Measurements from ENCODE around the gene ZNF775. TPM values are rescaled to one million over a fixed set of nuclear protein-coding genes. Genes with fewer than 3 reads are reported as not detected.
A peak's percentile ranks its signal among the peaks of the same experiment; 100 is the strongest.

Gene ZNF775
- total RNA-seq, 1 donor from 2014 or later = 8.0 TPM

- intact Hi-C loops (cut with micrococcal nuclease) = no loop called here
- no peak for ATAC-seq (ENCODE audit: low read depth)
- H3K27ac Mint-ChIP-seq = no peak overlapping the region
- ChIA-PET POLR2A (interaction anchor here (1.5 to 1.6 kb wide), 2 partner anchors 40 to 64 kb away, joined by 4 to 5 read pairs; no protein-coding TSS in a partner anchor), CTCF (interaction anchor here (1.6 to 2.4 kb wide), 4 partner anchors 11 to 65 kb away, joined by 5 to 13 read pairs (median 10); a partner anchor contains a TSS)
- DNase-seq = peak; percentile 8
- no peaks in the 10 kb centered on the region for H3K36me3 Mint-ChIP-seq (ENCODE audit: low read depth)
- H3K4me3 Mint-ChIP-seq = no peak overlapping the region
- TF ChIP-seq CTCF (IDR thresholded peaks at IDR 0.05) = no peak
- no peaks in the 10 kb centered on the region for H3K9me3 Mint-ChIP-seq
- peaks cover 7% of the 10 kb centered on the region for H3K4me1 Mint-ChIP-seq
- H3K27me3 Mint-ChIP-seq = peaks cover 7% of the 10 kb centered on the region
These were observed 41.1 kb downstream of the ZNF775 start for GRCh38 chr7:150420242-150420641.

- peaks cover 7% of the 10 kb centered on the region for H3K4me1 Mint-ChIP-seq
- H3K27ac Mint-ChIP-seq = peak overlapping the region; percentile 19
- peak; percentile 98 for ATAC-seq (ENCODE audit: low read depth)
- peak; percentile 94 for TF ChIP-seq CTCF (IDR thresholded peaks at IDR 0.05)
- peak; percentile 69 for DNase-seq
- ChIA-PET CTCF (interaction anchor here (1.0 to 2.6 kb wide), 6 partner anchors 11 to 135 kb away, joined by 3 to 24 read pairs (median 5); a partner anchor contains a TSS), POLR2A (interaction anchor here (0.6 to 1.6 kb wide), 3 partner anchors 41 to 66 kb away, joined by 3 to 5 read pairs (median 4); no protein-coding TSS in a partner anchor)
- H3K36me3 Mint-ChIP-seq (ENCODE audit: low read depth) = no peaks in the 10 kb centered on the region
- peaks cover 7% of the 10 kb centered on the region for H3K27me3 Mint-ChIP-seq
- intact Hi-C loops (cut with micrococcal nuclease) = loop anchor here (1.0 kb wide), 5 partner anchors 16 to 135 kb away; partner anchors contain the start of genes ACTR3C, LRRC61 and ZNF775
- H3K4me3 Mint-ChIP-seq = peak overlapping the region; percentile 47
- H3K9me3 Mint-ChIP-seq = no peaks in the 10 kb centered on the region
These were observed 42.0 kb downstream of the ZNF775 start for GRCh38 chr7:150420987-150421674.

DNA sequence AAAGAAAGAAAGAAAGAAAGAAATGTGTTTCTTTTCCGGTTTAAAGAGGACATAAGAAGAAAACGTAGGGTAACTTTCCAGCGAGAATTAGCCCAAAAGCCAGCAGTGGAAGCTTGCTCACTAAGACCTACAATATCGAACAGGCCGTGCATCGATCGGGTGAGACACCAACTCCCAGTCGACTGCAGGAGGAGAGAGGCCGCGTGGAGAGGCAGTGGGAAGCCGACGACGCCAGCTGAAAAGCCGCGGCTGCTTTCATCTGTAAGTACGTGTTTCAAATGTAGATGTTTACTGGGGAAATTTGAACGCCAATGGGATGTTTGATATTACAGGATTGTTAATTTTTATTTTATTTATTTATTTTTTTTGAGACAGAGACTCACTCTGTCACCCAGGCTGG lies 42.7 kb downstream of the ZNF775 start:
- no peaks in the 10 kb centered on the region for H3K36me3 Mint-ChIP-seq (ENCODE audit: low read depth)
- no peak overlapping the region for H3K27ac Mint-ChIP-seq
- POLR2A ChIA-PET = interaction anchor here (0.6 to 1.4 kb wide), 2 partner anchors 44 to 67 kb away, joined by 3 to 4 read pairs; no protein-coding TSS in a partner anchor
- no peaks in the 10 kb centered on the region for H3K9me3 Mint-ChIP-seq
- ATAC-seq (ENCODE audit: low read depth) (no peak), DNase-seq (no peak)
- CTCF ChIA-PET = interaction anchor here (1.0 to 2.6 kb wide), 6 partner anchors 11 to 136 kb away, joined by 3 to 24 read pairs (median 5); a partner anchor contains a TSS
- no peak overlapping the region for H3K4me3 Mint-ChIP-seq
- H3K27me3 Mint-ChIP-seq = peaks cover 7% of the 10 kb centered on the region
- intact Hi-C loops (cut with micrococcal nuclease) = loop anchor here (1.0 kb wide), 5 partner anchors 17 to 136 kb away; partner anchors contain the start of genes ACTR3C, LRRC61 and ZNF775
- H3K4me1 Mint-ChIP-seq = peaks cover 7% of the 10 kb centered on the region
- no peak for TF ChIP-seq CTCF (IDR thresholded peaks at IDR 0.05)

- intact Hi-C loops (cut with micrococcal nuclease) = no loop called here
- no peak overlapping the region for H3K4me3 Mint-ChIP-seq
- peaks cover 22% of the 10 kb centered on the region for H3K4me1 Mint-ChIP-seq
- ATAC-seq (ENCODE audit: low read depth) (no peak), DNase-seq (no peak)
- H3K9me3 Mint-ChIP-seq = no peaks in the 10 kb centered on the region
- H3K27me3 Mint-ChIP-seq = peaks cover 18% of the 10 kb centered on the region
- ChIA-PET CTCF (no interaction called here), POLR2A (no interaction called here)
- H3K27ac Mint-ChIP-seq = no peak overlapping the region
- no peaks in the 10 kb centered on the region for H3K36me3 Mint-ChIP-seq (ENCODE audit: low read depth)
- no peak for TF ChIP-seq CTCF (IDR thresholded peaks at IDR 0.05)
These were observed 46.5 kb downstream of the ZNF775 start for GRCh38 chr7:150425670-150426069.

Measured in activated B cell treated with CpG ODN at 0.5 μM for 24 hours (primary cell).